Neural cell (in vitro differentiated cells): ENCODE results near the gene IER3. TPM values are rescaled to one million over a fixed set of nuclear protein-coding genes. Genes with fewer than 3 reads are reported as not detected.

Experiments
- H2AFZ ChIP-seq: fragments of 200-600, 300-800 bp; sonication (generic), shearing (Covaris generic); 2 replicates; pipeline ENCODE4 v1.6.0; 2014; ENCODE audit warnings: low read depth, mild to moderate bottlenecking, antibody characterized with exemption, low read length, moderate library complexity
- H3F3A ChIP-seq: fragments of 200-600 bp; shearing (Covaris generic); 2 replicates; pipeline ENCODE4 v1.6.1; 2016; ENCODE audit warnings: mild to moderate bottlenecking, moderate library complexity, mixed read lengths, antibody characterized with exemption, low read length; ENCODE audit not compliant: insufficient read depth, poor library complexity, severe bottlenecking
- H3K27ac ChIP-seq: fragments of 200-600, 300-800 bp; sonication (generic), shearing (Covaris generic); 2 replicates; pipeline ENCODE4 v1.5.1; 2014; ENCODE audit warnings: mild to moderate bottlenecking, low read length, moderate library complexity
- H3K27me3 ChIP-seq: fragments of 300-800, 200-600 bp; sonication (generic), shearing (Covaris generic); 2 replicates; pipeline ENCODE4 v1.6.0; 2014; ENCODE audit warnings: mild to moderate bottlenecking, low read depth, low read length, moderate library complexity; ENCODE audit not compliant: insufficient read depth
- H3K36me3 ChIP-seq: fragments of 300-800, 200-600 bp; sonication (generic), shearing (Covaris generic); 2 replicates; pipeline ENCODE4 v1.5.1; 2014; ENCODE audit warnings: mild to moderate bottlenecking, antibody characterized with exemption, low read length, moderate library complexity; ENCODE audit not compliant: insufficient read depth
- H3K4me2 ChIP-seq: fragments of 300-800, 200-600 bp; sonication (generic), shearing (Covaris generic); 2 replicates; pipeline ENCODE4 v1.6.0; 2014; ENCODE audit warnings: mild to moderate bottlenecking, low read length
- H3K4me3 ChIP-seq: fragments of 300-800, 200-600 bp; sonication (generic), shearing (Covaris generic); 2 replicates; pipeline ENCODE4 v1.5.1; 2014; ENCODE audit warnings: mild to moderate bottlenecking, low read length, moderate library complexity
- H3K79me2 ChIP-seq: fragments of 200-600 bp; shearing (Covaris generic); replicated peaks from 2 replicates; pipeline ENCODE4 v1.6.0; 2014; ENCODE audit warnings: mild to moderate bottlenecking, low read length, moderate library complexity; ENCODE audit not compliant: insufficient read depth
- H3K9ac ChIP-seq: fragments of 300-800, 200-600 bp; sonication (generic), shearing (Covaris generic); 2 replicates; pipeline ENCODE4 v1.6.1; 2016; ENCODE audit warnings: mild to moderate bottlenecking, low read length, mixed read lengths
- H3K9me2 ChIP-seq: fragments of 200-600 bp; shearing (Covaris generic); 2 replicates; pipeline ENCODE4 v1.6.1; 2016; ENCODE audit warnings: mild to moderate bottlenecking, low read length, mixed read lengths; ENCODE audit not compliant: insufficient read depth
- H3K9me3 ChIP-seq: fragments of 200-600, 300-800 bp; sonication (generic), shearing (Covaris generic); 2 replicates; pipeline ENCODE4 v1.6.1; 2016; ENCODE audit warnings: mild to moderate bottlenecking, mixed run types, low read length, moderate library complexity, mixed read lengths
- H4K20me1 ChIP-seq: fragments of 200-600 bp; shearing (Covaris generic); 2 replicates; pipeline ENCODE4 v1.6.1; 2016; ENCODE audit warnings: mild to moderate bottlenecking, mixed run types; ENCODE audit not compliant: insufficient read depth
- CTCF ChIP-seq: fragments of 450-650 bp; IDR thresholded peaks from 2 replicates; pipeline ENCODE4 v1.5.1; 2014; ENCODE audit warnings: antibody characterized with exemption, mild to moderate bottlenecking, moderate library complexity; ENCODE audit not compliant: poor library complexity, severe bottlenecking
- EP300 ChIP-seq: fragments of 450-650 bp; conservative IDR thresholded peaks from 2 replicates; pipeline ENCODE4 v1.6.1; 2014; ENCODE audit warnings: antibody characterized with exemption, mild to moderate bottlenecking, moderate library complexity; ENCODE audit not compliant: poor library complexity, severe bottlenecking
- EZH2 ChIP-seq: fragments of 200-600, 300-800 bp; shearing (Covaris generic), sonication (generic); IDR thresholded peaks from 2 replicates; pipeline ENCODE4 v1.6.1; 2014; ENCODE audit warnings: antibody characterized with exemption, low read length, borderline replicate concordance, mild to moderate bottlenecking; ENCODE audit not compliant: insufficient read depth, poor library complexity, severe bottlenecking
- MXI1 ChIP-seq: fragments of 450-650 bp; conservative IDR thresholded peaks from 2 replicates; pipeline ENCODE4 v1.6.1; 2014; ENCODE audit warnings: antibody characterized with exemption, mild to moderate bottlenecking; ENCODE audit not compliant: poor library complexity, severe bottlenecking
- POLR2AphosphoS5 ChIP-seq: IDR thresholded peaks from 2 replicates; pipeline ENCODE4 v1.6.1; 2012
- RAD21 ChIP-seq: fragments of 450-650 bp; conservative IDR thresholded peaks from 2 replicates; pipeline ENCODE4 v1.6.1; 2014; ENCODE audit warnings: antibody characterized with exemption, mild to moderate bottlenecking, moderate library complexity
- SMC3 ChIP-seq: fragments of 450-650 bp; conservative IDR thresholded peaks from 2 replicates; pipeline ENCODE4 v1.6.1; 2014; ENCODE audit warnings: antibody characterized with exemption, mild to moderate bottlenecking, moderate library complexity; ENCODE audit not compliant: poor library complexity
- TAF1 ChIP-seq: IDR thresholded peaks from 2 replicates; pipeline ENCODE4 v1.6.1; 2012; ENCODE audit warnings: low read depth
- polyA plus RNA-seq: library from polyadenylated mRNA; depleted of rRNA; stranded (reverse); fragments of >200 nt; gene quantifications from 2 replicates; pipeline ENCODE4 v1.2.3, GENCODE V29; 2014
- TF ChIP-seq, protein P1 (sequence below): IDR thresholded peaks from 2 replicates; pipeline ENCODE4 v1.6.1; 2012; ENCODE audit warnings: borderline replicate concordance

The IER3 gene
- polyA plus RNA-seq, 1 donor from 2014 or later, result 3.0 TPM

DNA sequence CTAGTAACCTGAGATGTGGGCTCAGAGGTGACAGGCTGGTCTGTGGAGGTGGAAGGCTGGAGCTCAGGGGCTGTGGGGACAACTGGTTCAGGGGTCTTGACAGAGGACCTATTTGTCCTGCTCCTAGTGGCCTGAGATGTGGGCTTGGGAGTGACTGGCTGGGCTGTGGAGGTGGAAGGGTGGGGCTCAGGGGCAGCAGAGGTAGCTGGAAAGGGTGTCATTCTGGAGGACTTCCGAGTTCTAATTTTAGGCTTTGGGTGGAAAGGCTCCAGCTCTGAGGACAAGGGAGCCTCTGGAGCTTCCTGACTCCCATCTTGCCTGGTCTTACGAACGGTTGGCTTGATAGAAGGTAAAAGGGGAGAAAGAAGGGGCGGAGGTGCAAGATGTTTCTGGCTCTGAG lies 38.7 kb downstream of the IER3 start:
- Histone ChIP-seq H3F3A (no peaks in the 10 kb centered on the region), H3K27ac (no peak overlapping the region)
- no peak for TF ChIP-seq SMC3
- TF ChIP-seq, protein P1, sequence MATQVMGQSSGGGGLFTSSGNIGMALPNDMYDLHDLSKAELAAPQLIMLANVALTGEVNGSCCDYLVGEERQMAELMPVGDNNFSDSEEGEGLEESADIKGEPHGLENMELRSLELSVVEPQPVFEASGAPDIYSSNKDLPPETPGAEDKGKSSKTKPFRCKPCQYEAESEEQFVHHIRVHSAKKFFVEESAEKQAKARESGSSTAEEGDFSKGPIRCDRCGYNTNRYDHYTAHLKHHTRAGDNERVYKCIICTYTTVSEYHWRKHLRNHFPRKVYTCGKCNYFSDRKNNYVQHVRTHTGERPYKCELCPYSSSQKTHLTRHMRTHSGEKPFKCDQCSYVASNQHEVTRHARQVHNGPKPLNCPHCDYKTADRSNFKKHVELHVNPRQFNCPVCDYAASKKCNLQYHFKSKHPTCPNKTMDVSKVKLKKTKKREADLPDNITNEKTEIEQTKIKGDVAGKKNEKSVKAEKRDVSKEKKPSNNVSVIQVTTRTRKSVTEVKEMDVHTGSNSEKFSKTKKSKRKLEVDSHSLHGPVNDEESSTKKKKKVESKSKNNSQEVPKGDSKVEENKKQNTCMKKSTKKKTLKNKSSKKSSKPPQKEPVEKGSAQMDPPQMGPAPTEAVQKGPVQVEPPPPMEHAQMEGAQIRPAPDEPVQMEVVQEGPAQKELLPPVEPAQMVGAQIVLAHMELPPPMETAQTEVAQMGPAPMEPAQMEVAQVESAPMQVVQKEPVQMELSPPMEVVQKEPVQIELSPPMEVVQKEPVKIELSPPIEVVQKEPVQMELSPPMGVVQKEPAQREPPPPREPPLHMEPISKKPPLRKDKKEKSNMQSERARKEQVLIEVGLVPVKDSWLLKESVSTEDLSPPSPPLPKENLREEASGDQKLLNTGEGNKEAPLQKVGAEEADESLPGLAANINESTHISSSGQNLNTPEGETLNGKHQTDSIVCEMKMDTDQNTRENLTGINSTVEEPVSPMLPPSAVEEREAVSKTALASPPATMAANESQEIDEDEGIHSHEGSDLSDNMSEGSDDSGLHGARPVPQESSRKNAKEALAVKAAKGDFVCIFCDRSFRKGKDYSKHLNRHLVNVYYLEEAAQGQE, result no peak
- no peak for TF ChIP-seq TAF1
- TF ChIP-seq MXI1, result no peak
- TF ChIP-seq EP300, result no peak
- TF ChIP-seq POLR2AphosphoS5, result no peak
- no peak for TF ChIP-seq EZH2
- TF ChIP-seq RAD21, result no peak
- no peak for TF ChIP-seq CTCF

GRCh38 chr6:30703821-30704220 lies 40.5 kb downstream of the IER3 start:
- H3K9ac ChIP-seq, result no peak overlapping the region
- H3K36me3 ChIP-seq, result peaks cover 7% of the 10 kb centered on the region
- H3K79me2 ChIP-seq, result no peaks in the 10 kb centered on the region
- H3F3A ChIP-seq, result no peaks in the 10 kb centered on the region
- no peak overlapping the region for H2AFZ ChIP-seq
- H3K9me2 ChIP-seq, result no peaks in the 10 kb centered on the region
- H3K4me2 ChIP-seq, result no peak overlapping the region
- no peaks in the 10 kb centered on the region for H4K20me1 ChIP-seq
- TF ChIP-seq POLR2AphosphoS5 (no peak), MXI1 (no peak), CTCF (no peak), EP300 (no peak), EZH2 (no peak), TAF1 (no peak), SMC3 (no peak), RAD21 (no peak)
- TF ChIP-seq, protein P1, result no peak
- H3K27me3 ChIP-seq, result no peaks in the 10 kb centered on the region
- no peaks in the 10 kb centered on the region for H3K9me3 ChIP-seq
- H3K27ac ChIP-seq, result no peak overlapping the region
- no peak overlapping the region for H3K4me3 ChIP-seq

More for the DNA sequence above, 38.7 kb downstream of the IER3 start:
- Histone ChIP-seq H3K27me3 (no peaks in the 10 kb centered on the region), H3K9me3 (no peaks in the 10 kb centered on the region), H3K4me3 (no peak overlapping the region), H3K79me2 (no peaks in the 10 kb centered on the region), H3K4me2 (no peak overlapping the region), H4K20me1 (no peaks in the 10 kb centered on the region), H3K9me2 (no peaks in the 10 kb centered on the region), H3K9ac (no peak overlapping the region), H2AFZ (no peak overlapping the region), H3K36me3 (peaks cover 7% of the 10 kb centered on the region)
